Naive thymus-derived CD8-positive, alpha-beta T cell (primary cell): ENCODE data around the gene CELSR3. TPM values are rescaled to one million over a fixed set of nuclear protein-coding genes. Genes with fewer than 3 reads are reported as not detected.

Experiments
- ATAC-seq, 2 donors: fragments of 150-1000 bp; cut with Tn5 transposase in 1 of 2; sonication (Bioruptor Pico), chemical (Tn5 transposase) in 1 of 2; 1 replicate in 1 of 2; 2 replicates in 1 of 2; pipeline ENCODE4 v1.10.0; 2021; ENCODE audit warnings: mild to moderate bottlenecking in 2 of 2, moderate library complexity in 2 of 2
- POLR2A ChIA-PET: fragments of 350-600 bp; sonication (Branson Sonifier 250); formaldehyde crosslinking; loops from one replicate; lab custom pipeline; 2021; ENCODE audit warnings: antibody characterized with exemption; lab: Charles Lee
- DNase-seq, 10 donors: peaks; one replicate each; pipeline versions ENCODE4 v3.0.0 to v3.0.0-alpha.2; 2020 to 2022
- H3K27ac Mint-ChIP-seq, 10 donors: one replicate each; pipeline ENCODE4 v1.8.0; 2020 to 2022; ENCODE audit warnings: mild to moderate bottlenecking in 10 of 10, mixed read lengths in 10 of 10, moderate library complexity in 4 of 10, inconsistent platforms in 1 of 10
- H3K27me3 Mint-ChIP-seq, 5 donors: one replicate each; pipeline ENCODE4 v1.8.0; 2021 to 2022; ENCODE audit warnings: mixed read lengths in 5 of 5
- H3K36me3 Mint-ChIP-seq, 3 donors: one replicate each; pipeline ENCODE4 v1.8.0; 2020 to 2022; ENCODE audit warnings: mixed read lengths in 3 of 3, mild to moderate bottlenecking in 2 of 3, inconsistent platforms in 1 of 3
- H3K4me1 Mint-ChIP-seq, 4 donors: one replicate each; pipeline ENCODE4 v1.8.0; 2021 to 2022; ENCODE audit warnings: mixed read lengths in 4 of 4
- H3K4me3 Mint-ChIP-seq, 10 donors: one replicate each; pipeline ENCODE4 v1.8.0; 2020 to 2022; ENCODE audit warnings: mild to moderate bottlenecking in 10 of 10, mixed read lengths in 10 of 10, moderate library complexity in 6 of 10, inconsistent platforms in 1 of 10
- H3K9me3 Mint-ChIP-seq, 9 donors: one replicate each; pipeline ENCODE4 v1.8.0; 2020 to 2022; ENCODE audit warnings: mixed read lengths in 9 of 9, mild to moderate bottlenecking in 3 of 9, inconsistent platforms in 1 of 9, moderate library complexity in 1 of 9
- polyA plus RNA-seq, 3 donors: library from polyadenylated mRNA; unstranded; fragments of 300-500 nt; fragmentation: Illumina TruSeq; gene quantifications; one replicate each; pipeline ENCODE4 v1.2.3, GENCODE V29; 2021
- total RNA-seq, 8 experiments: library from RNA in 2 of 8; stranded (reverse) in 2 of 8; gene quantifications; one replicate each; pipeline ENCODE4 v1.2.3 and lab custom pipeline; 2021 to 2026

The CELSR3 gene
- total and polyA plus RNA-seq, 5 experiments from 2014 or later: 0.21 to 7.9 (median 0.60) TPM

DNA sequence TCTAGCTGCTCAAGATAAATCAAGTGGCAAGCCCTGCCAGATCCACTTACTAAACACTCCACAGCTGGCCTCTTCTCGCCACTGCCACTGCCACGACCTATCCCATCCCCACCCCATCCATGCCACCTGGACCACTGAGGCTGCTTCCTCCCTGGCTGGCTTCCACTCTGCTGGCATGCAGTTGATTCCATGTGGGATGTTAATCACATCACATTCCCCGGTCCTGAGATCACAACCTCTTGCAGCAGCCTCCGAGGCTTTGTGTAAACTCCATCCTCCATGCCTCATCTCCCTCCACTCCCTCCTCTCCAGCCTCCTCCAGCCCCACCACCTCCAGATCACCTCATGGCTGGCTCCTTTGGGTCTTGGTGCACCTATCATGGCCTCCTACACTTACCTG, 15.4 kb upstream of the CELSR3 start:
- POLR2A ChIA-PET: no interaction called here
- H3K27me3 Mint-ChIP-seq: no peaks in the 10 kb centered on the region
- H3K4me1 Mint-ChIP-seq: peaks cover 5 to 20% (median 14%) of the 10 kb centered on the region in 4 donors
- ATAC-seq (no peak), DNase-seq (no peak)
- H3K9me3 Mint-ChIP-seq: no peaks in the 10 kb centered on the region
- peak overlapping the region in 2 of 10 donors; percentile 13 to 52 for H3K27ac Mint-ChIP-seq
- H3K36me3 Mint-ChIP-seq: peaks cover 0 to 41% (median 6%) of the 10 kb centered on the region in 3 donors
- no peak overlapping the region for H3K4me3 Mint-ChIP-seq

DNA sequence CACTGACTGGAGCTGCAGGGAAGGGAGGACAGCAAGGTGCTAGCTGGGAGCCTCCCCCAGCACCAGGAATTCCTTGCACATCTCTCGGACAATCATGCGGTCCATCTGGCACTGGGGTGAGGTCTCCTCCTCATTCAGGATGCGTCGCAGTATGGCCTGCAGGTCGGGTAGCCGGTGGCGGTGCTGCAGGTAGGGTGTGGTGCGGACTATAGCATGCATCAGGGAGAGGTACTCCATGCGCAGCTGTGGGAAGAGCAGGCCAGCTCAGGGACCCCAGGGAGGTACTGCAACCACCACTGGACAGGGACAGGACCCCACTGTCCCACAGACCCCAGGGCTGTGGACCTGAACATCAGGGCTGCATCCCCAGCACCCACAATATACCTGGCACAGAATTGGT, 11.8 kb upstream of the CELSR3 start:
- POLR2A ChIA-PET: interaction anchor here (0.6 kb wide), 1 partner anchor 1126 kb away, joined by 6 read pairs; no protein-coding TSS in a partner anchor
- no peak overlapping the region for H3K27ac Mint-ChIP-seq
- ATAC-seq: no peak
- H3K36me3 Mint-ChIP-seq: peaks cover 0 to 23% (median 0%) of the 10 kb centered on the region in 3 donors
- H3K27me3 Mint-ChIP-seq: no peaks in the 10 kb centered on the region
- H3K4me3 Mint-ChIP-seq: no peak overlapping the region
- H3K9me3 Mint-ChIP-seq: no peaks in the 10 kb centered on the region
- H3K4me1 Mint-ChIP-seq: peaks cover 0 to 9% (median 5%) of the 10 kb centered on the region in 4 donors
- DNase-seq: no peak

DNA sequence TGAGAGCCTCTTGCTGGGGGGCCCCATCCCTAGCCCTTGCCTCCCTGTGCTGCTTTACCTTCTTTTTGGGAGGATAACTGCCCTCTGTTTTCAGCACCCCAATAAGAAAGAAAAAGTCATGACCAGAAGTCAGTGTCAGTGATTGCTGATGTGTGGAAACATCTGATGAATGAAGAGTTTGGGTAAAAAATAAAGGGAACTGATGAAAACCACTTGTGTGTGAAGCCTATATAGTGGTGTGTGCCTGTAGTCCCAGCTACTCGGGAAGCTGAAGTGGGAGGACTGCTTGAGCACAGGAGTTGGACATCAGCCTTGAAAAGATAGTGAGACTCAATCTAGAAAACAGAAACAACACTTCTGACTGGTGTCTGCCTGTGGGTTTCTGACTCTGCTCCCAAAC, 9.8 kb upstream of the CELSR3 start:
- no peak for DNase-seq
- no peak for ATAC-seq
- Mint-ChIP-seq H3K36me3 (peaks cover 0 to 12% (median 0%) of the 10 kb centered on the region in 3 donors), H3K4me1 (peaks cover 0 to 6% (median 2%) of the 10 kb centered on the region in 4 donors), H3K9me3 (no peaks in the 10 kb centered on the region), H3K27me3 (no peaks in the 10 kb centered on the region), H3K4me3 (no peak overlapping the region), H3K27ac (no peak overlapping the region)
- POLR2A ChIA-PET: no interaction called here

DNA sequence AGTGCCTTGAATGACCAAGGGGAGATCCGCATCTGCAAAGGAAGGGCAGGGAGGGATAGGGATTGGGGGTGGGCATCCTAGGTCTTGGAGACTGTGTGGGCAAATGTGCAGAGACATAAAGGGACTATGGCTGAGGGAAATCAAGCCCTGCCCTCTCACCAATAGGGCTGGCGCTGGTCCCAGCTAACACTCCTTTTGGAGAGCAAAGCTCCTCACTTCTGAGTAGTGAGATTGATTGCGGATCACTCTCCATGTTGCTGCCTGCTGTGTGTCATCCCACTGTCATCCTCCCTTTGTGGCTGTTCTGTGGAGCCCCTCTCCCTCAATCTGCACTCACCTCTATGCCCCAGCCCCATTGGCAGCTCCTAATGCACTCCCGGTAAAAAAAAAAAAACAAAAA, 2.2 kb upstream of the CELSR3 start:
- Mint-ChIP-seq H3K9me3 (peaks cover 0 to 2% (median 0%) of the 10 kb centered on the region in 9 donors), H3K27ac (no peak overlapping the region), H3K4me3 (peak overlapping the region in 2 of 10 donors; percentile 37 to 52), H3K36me3 (peaks cover 0 to 2% (median 0%) of the 10 kb centered on the region in 3 donors), H3K27me3 (peaks cover 2 to 22% (median 5%) of the 10 kb centered on the region in 5 donors), H3K4me1 (peaks cover 7 to 22% (median 21%) of the 10 kb centered on the region in 4 donors)
- ATAC-seq (no peak), DNase-seq (no peak)
- POLR2A ChIA-PET: no interaction called here

DNA sequence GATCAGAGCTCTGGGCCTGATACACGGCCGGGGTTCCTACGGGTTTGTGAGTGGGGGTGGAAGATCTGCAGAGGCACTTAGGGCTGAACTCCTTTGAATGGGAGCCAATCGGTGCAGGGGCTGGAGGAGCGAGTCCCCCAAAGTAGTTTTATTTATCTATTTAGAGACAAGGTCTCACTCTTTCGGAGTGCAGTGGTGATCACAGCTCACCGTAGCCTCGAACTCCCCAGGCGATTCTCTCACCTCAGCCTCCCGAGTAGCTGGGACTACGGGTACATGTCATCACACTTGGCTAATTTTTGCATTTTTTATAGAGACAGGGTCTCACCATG, 1.6 kb upstream of the CELSR3 start:
- Mint-ChIP-seq H3K9me3 (peaks cover 0 to 2% (median 0%) of the 10 kb centered on the region in 9 donors), H3K4me3 (peak overlapping the region; percentile 48 to 80 (median 66)), H3K27me3 (peaks cover 2 to 26% (median 8%) of the 10 kb centered on the region in 5 donors), H3K4me1 (peaks cover 7 to 22% (median 21%) of the 10 kb centered on the region in 4 donors), H3K27ac (peak overlapping the region in 1 of 10 donors; percentile 14), H3K36me3 (peaks cover 0 to 2% (median 0%) of the 10 kb centered on the region in 3 donors)
- POLR2A ChIA-PET: no interaction called here
- no peak for ATAC-seq
- DNase-seq: no peak

DNA sequence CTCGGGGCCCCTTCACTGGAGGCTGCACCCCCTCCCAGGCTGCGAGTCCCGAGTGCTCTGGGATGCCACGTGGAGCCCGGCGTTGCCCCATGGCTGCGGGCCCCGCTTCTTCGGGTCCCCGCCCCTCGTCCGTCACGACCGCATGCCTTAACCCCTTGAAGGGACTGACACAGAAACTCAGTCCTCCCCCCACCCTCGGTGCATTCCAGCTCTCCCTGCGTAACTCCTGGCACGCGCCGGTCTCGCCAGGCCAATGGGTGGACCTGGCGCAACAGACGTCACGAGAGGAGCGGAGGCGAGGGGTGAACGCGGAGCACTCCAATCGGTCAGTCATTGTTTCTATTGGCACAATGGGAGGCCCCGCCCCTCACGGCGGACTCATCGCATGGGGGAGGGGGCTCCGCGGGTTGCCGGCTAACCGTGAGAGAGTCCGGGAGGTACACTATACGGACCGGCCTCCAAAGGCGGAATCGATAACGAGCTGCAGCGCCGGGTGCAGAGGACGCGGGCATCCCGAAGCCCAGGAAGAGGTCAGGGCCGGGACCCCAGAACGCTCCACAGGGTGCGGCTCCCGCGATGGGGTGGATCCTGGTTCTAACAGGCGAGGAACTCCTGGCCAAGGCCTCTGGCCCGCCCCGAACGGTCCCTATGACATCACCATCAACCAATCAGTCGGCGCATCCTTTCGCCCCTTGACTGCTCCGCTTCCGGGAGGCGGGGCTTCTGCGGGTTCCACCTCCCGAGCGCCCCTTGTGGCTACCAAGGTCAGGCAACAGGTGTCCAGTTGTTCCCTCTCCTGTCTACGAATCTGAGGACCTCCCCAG, 1.0 kb upstream of the CELSR3 start:
- H3K36me3 Mint-ChIP-seq: peaks cover 0 to 2% (median 0%) of the 10 kb centered on the region in 3 donors
- DNase-seq (peak; percentile 61 to 86 (median 66)), ATAC-seq (peak; percentile 76 to 84)
- peak overlapping the region; percentile 48 to 80 (median 66) for H3K4me3 Mint-ChIP-seq
- peaks cover 7 to 22% (median 21%) of the 10 kb centered on the region in 4 donors for H3K4me1 Mint-ChIP-seq
- POLR2A ChIA-PET: no interaction called here
- H3K27ac Mint-ChIP-seq: peak overlapping the region in 3 of 10 donors; percentile 6 to 24 (median 14)
- peaks cover 0 to 2% (median 0%) of the 10 kb centered on the region in 9 donors for H3K9me3 Mint-ChIP-seq
- H3K27me3 Mint-ChIP-seq: peaks cover 2 to 28% (median 11%) of the 10 kb centered on the region in 5 donors

DNA sequence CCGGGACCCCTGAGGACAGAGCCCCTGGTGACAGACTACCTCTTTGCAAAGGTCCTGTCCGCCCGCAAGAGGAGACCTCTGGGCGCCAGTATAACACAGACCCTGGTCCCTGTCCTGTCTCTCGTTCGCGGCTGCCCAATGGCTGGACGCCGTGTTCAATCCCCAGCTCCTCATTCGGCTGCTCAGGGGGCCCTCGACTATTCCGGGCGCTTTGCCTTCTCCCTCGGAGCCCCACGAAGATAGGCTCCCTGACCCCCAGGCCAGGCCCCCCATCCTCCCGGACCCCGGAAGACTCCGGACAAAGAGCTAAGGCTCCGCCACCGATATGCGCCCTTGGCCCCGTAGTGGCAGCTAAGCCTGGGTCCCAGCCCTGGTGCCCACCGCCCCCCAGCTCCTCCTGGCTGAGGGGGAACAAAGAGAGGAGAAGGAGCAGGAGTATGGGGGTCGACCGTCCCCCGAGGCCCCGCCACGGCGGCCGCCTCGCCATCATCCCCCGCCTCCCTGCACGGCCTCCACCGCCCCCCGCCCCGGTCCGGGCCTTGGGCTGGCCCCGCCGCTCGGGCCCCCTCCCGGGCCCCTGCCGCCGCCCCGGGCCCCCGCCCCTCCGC, 437 bp downstream of the CELSR3 start:
- H3K4me3 Mint-ChIP-seq: peak overlapping the region in 5 of 10 donors; percentile 56 to 69 (median 61)
- DNase-seq (no peak), ATAC-seq (no peak)
- H3K9me3 Mint-ChIP-seq: peaks cover 0 to 2% (median 0%) of the 10 kb centered on the region in 9 donors
- POLR2A ChIA-PET: interaction anchor here (1.2 to 2.1 kb wide), 4 partner anchors 22 to 432 kb away, joined by 4 to 5 read pairs (median 4); partner anchors contain the start of genes ARIH2, QRICH1 and UQCRC1
- peak overlapping the region in 1 of 10 donors; percentile 62 for H3K27ac Mint-ChIP-seq
- peaks cover 2 to 28% (median 11%) of the 10 kb centered on the region in 5 donors for H3K27me3 Mint-ChIP-seq
- peaks cover 7 to 28% (median 24%) of the 10 kb centered on the region in 4 donors for H3K4me1 Mint-ChIP-seq
- peaks cover 0 to 2% (median 0%) of the 10 kb centered on the region in 3 donors for H3K36me3 Mint-ChIP-seq

DNA sequence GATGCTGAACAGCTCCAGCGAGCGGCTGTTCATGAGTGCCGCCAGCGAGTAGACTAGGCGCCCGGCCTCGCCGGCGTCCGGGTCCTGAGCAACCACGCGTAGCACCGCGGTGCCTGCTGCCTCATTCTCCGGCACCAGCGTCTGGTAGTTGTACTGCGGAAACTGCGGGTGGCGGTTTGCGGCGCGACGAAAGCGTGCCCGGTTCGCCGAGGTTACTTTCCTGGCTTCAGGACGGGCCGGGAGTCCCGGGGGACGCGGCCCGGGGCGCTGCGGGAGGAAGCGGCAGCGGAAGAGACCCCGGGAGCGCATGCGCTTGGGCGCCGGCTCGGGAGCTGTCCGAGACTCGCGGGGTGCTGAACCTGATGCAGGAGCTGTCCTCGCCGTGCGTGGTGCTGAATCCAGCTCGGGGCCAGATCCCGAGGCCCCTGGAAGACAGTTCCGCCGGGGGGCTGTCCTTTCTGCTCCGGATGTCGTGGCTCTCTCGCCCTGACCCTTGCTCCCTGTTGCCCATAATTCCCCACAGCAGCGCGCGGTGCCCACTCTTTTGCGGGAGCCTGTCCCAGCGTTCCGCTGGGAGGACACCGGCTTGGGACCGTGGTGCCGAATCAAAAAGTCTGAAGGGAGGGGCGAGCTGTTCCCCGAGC, 1.1 kb downstream of the CELSR3 start:
- peak; percentile 53 to 87 (median 77) for DNase-seq
- POLR2A ChIA-PET: interaction anchor here (1.2 to 2.1 kb wide), 4 partner anchors 22 to 432 kb away, joined by 4 to 5 read pairs (median 4); partner anchors contain the start of genes ARIH2, QRICH1 and UQCRC1
- peak overlapping the region in 1 of 10 donors; percentile 62 for H3K27ac Mint-ChIP-seq
- H3K4me1 Mint-ChIP-seq: peaks cover 7 to 35% (median 27%) of the 10 kb centered on the region in 4 donors
- ATAC-seq: peak; percentile 41 to 43
- H3K36me3 Mint-ChIP-seq: peaks cover 0 to 2% (median 0%) of the 10 kb centered on the region in 3 donors
- H3K9me3 Mint-ChIP-seq: peaks cover 0 to 2% (median 0%) of the 10 kb centered on the region in 9 donors
- H3K27me3 Mint-ChIP-seq: peaks cover 2 to 28% (median 11%) of the 10 kb centered on the region in 5 donors
- peak overlapping the region in 9 of 10 donors; percentile 38 to 79 (median 56) for H3K4me3 Mint-ChIP-seq

DNA sequence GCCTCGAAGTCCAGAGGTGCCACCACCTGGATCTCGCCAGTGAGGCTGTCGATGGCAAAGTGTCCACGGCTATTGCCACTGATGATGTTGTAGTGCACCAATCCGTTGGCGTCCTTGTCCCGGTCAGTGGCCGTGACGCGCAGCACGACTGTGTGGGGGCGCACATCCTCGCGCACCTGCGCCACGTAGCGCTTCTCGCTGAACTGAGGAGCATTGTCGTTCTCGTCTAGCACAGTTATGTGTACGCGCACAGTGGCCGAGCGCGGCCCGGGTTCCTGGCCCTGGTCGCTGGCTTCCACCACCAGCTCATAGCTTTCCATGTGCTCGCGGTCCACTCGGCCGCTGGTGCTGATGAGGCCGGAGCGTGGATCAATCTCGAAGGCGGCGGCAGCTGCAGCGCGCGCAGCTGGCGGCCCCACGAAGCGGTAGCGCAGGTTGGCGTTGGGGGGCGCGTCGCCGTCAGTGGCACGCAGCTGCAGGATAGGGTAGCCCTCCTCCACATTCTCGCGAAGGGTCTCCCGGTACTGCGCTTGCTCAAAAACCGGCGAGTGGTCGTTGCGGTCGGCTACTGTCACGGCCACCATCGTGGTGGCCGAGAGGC, 1.8 kb downstream of the CELSR3 start:
- no peak for ATAC-seq
- Mint-ChIP-seq H3K36me3 (peaks cover 0 to 2% (median 0%) of the 10 kb centered on the region in 3 donors), H3K27ac (no peak overlapping the region), H3K27me3 (peaks cover 2 to 28% (median 11%) of the 10 kb centered on the region in 5 donors), H3K9me3 (peaks cover 0 to 2% (median 0%) of the 10 kb centered on the region in 9 donors), H3K4me1 (peaks cover 7 to 36% (median 27%) of the 10 kb centered on the region in 4 donors), H3K4me3 (peak overlapping the region in 4 of 10 donors; percentile 18 to 55 (median 31))
- POLR2A ChIA-PET: interaction anchor here (1.2 to 2.1 kb wide), 4 partner anchors 23 to 433 kb away, joined by 4 to 5 read pairs (median 4); partner anchors contain the start of genes ARIH2, QRICH1 and UQCRC1
- DNase-seq: no peak

DNA sequence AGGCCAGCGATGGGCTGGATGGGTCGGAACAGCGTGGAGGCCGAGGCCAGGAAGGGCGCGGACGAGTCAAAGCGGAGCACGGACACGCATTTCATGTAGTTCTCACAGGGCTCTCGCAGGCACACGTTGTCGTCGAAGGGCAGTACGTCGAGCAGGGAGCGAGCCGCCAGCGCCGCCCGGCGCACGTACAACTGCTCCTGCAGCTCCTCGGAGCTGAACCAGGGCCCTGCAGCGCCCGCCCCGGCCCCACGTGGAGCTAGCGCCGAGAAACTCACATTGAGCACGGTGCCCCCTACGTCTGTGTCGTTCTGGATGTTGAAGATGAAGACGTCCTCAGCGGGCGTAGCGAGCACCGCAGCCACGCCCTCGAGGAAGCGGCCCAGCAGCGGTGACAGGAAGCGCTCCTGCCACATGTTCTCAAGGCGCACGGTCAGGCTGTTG, 5.8 kb downstream of the CELSR3 start:
- peak; percentile 10 to 27 for ATAC-seq
- Mint-ChIP-seq H3K4me3 (peak overlapping the region; percentile 67 to 84 (median 80)), H3K27ac (peak overlapping the region in 8 of 10 donors; percentile 10 to 90 (median 62)), H3K9me3 (peaks cover 0 to 2% (median 0%) of the 10 kb centered on the region in 9 donors), H3K4me1 (peaks cover 1 to 34% (median 16%) of the 10 kb centered on the region in 4 donors), H3K36me3 (peaks cover 0 to 11% (median 0%) of the 10 kb centered on the region in 3 donors), H3K27me3 (peaks cover 0 to 19% (median 3%) of the 10 kb centered on the region in 5 donors)
- peak in 7 of 10 donors; percentile 34 to 71 (median 45) for DNase-seq
- POLR2A ChIA-PET: interaction anchor here (1.0 to 1.5 kb wide), 6 partner anchors 21 to 437 kb away, joined by 3 to 10 read pairs (median 4); partner anchors contain the start of genes QRICH1, SLC26A6, TMEM89 and UQCRC1
